OCI-LY7 (cell line): ENCODE data around the gene LPO.

Experiments
- EZH2phosphoT487 ChIP-seq: fragments of 200-600 bp; sonication (generic); IDR thresholded peaks from 2 replicates; pipeline ENCODE4 v1.6.1; 2018; ENCODE audit warnings: low read depth, borderline replicate concordance, mild to moderate bottlenecking, mixed run types, antibody characterized with exemption, low read length, moderate library complexity, mixed read lengths
- TF ChIP-seq, protein P1 (sequence below): fragments of 200-600 bp; sonication (generic); conservative IDR thresholded peaks from 2 replicates; pipeline ENCODE4 v1.5.1; 2014; ENCODE audit warnings: mild to moderate bottlenecking, antibody characterized with exemption, low read length, moderate library complexity, mixed read lengths

DNA sequence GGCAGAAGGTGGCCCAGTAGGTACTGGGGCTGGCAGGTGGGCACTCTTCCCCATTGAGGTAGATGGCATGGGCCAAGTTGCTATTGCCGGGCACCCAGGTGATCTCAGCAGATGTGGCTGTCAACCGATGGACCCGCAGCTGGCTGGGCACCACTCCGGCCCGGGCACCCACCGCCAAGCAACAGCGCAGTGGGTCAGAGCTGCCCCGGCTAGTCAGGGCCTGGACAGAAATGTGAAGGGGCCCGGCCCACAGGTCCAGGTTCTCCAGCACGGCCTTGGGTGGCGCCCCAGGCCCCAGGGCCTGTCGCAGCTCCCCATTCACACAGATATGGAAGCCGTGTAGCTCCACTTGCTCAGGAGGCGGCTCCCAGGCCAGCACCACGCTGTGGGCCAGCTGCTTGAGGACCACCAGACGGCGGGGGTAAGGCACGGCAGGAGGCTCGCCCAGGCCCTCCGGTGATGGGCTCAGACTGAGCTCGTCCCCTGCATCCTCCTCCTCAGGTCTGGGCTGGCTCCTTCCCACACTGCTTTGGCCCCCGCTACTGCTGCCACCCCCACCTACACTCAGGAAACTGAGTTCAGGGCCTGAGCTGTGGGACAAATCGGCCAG is 73.7 kb downstream of the LPO start:
- TF ChIP-seq, protein P1, sequence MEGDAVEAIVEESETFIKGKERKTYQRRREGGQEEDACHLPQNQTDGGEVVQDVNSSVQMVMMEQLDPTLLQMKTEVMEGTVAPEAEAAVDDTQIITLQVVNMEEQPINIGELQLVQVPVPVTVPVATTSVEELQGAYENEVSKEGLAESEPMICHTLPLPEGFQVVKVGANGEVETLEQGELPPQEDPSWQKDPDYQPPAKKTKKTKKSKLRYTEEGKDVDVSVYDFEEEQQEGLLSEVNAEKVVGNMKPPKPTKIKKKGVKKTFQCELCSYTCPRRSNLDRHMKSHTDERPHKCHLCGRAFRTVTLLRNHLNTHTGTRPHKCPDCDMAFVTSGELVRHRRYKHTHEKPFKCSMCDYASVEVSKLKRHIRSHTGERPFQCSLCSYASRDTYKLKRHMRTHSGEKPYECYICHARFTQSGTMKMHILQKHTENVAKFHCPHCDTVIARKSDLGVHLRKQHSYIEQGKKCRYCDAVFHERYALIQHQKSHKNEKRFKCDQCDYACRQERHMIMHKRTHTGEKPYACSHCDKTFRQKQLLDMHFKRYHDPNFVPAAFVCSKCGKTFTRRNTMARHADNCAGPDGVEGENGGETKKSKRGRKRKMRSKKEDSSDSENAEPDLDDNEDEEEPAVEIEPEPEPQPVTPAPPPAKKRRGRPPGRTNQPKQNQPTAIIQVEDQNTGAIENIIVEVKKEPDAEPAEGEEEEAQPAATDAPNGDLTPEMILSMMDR: no peak
- TF ChIP-seq EZH2phosphoT487: no peak
